Fibroblast of villous mesenchyme (primary cell): ENCODE measurements around the gene NPAS2. TPM values are rescaled to one million over a fixed set of nuclear protein-coding genes. Genes with fewer than 3 reads are reported as not detected.

Experiments
- DNase-seq: peaks from one replicate; pipeline ENCODE4 v3.0.0-alpha.2; 2010; ENCODE audit warnings: low read depth
- H3K4me3 ChIP-seq: 2 replicates; pipeline ENCODE4 v1.5.1; 2011; ENCODE audit warnings: low read depth, mild to moderate bottlenecking, low read length
- CTCF ChIP-seq: IDR thresholded peaks from 2 replicates; pipeline ENCODE4 v1.5.1; 2012; ENCODE audit warnings: low read depth, mild to moderate bottlenecking, low read length; ENCODE audit not compliant: insufficient read depth
- total RNA-seq: library from RNA; depleted of rRNA; stranded (reverse); fragments of >200 nt; gene quantifications from 2 replicates; pipeline ENCODE4 v1.2.3, GENCODE V29; 2012

NPAS2 gene
- total RNA-seq, 1 donor: 17.3 TPM

- no peak overlapping the region for H3K4me3 ChIP-seq
- no peak for TF ChIP-seq CTCF
- no peak for DNase-seq
Observed at GRCh38 chr2:100835006-100835659, 15.2 kb downstream of the NPAS2 start.

- H3K4me3 ChIP-seq: no peak overlapping the region
- no peak for TF ChIP-seq CTCF
- no peak for DNase-seq
Observed at GRCh38 chr2:100840519-100840918, 20.6 kb downstream of the NPAS2 start.

- DNase-seq: no peak
- no peak for TF ChIP-seq CTCF
- no peak overlapping the region for H3K4me3 ChIP-seq
Observed at GRCh38 chr2:100842241-100842922, 22.4 kb downstream of the NPAS2 start.

- TF ChIP-seq CTCF: no peak
- no peak for DNase-seq
- no peak overlapping the region for H3K4me3 ChIP-seq
Observed at GRCh38 chr2:100844514-100844913, 24.6 kb downstream of the NPAS2 start.

- H3K4me3 ChIP-seq: no peak overlapping the region
- TF ChIP-seq CTCF: no peak
Observed at GRCh38 chr2:100845141-100845991, 25.4 kb downstream of the NPAS2 start.

GRCh38 chr2:100846716-100847115, 26.8 kb downstream of the NPAS2 start:
- no peak for TF ChIP-seq CTCF
- DNase-seq: no peak
- no peak overlapping the region for H3K4me3 ChIP-seq

More at GRCh38 chr2:100845141-100845991, 25.4 kb downstream of the NPAS2 start:
- no peak for DNase-seq
